Right ventricle myocardium superior (tissue), 1 donor: ENCODE data around the gene ARMH3. TPM values are rescaled to one million over a fixed set of nuclear protein-coding genes. Genes with fewer than 3 reads are reported as not detected.

Experiments
- ATAC-seq: fragments of 200-7000 bp; cut with Tn5 transposase; one replicate; pipeline ENCODE4 v1.9.1; 2020; ENCODE audit warnings: mild to moderate bottlenecking; ENCODE audit not compliant: poor library complexity
- DNase-seq: peaks from one replicate; pipeline ENCODE4 v3.0.0-alpha.2; 2020
- intact Hi-C: fragments of 100-400 bp; cut with DNase I; formaldehyde crosslinking; loops from one replicate; pipeline ENCODE4 v1.11.2; 2022
- total RNA-seq: library from RNA; stranded (reverse); fragmentation: NEBNext Ultra II Directional; extraction: Animal tissue kit (Norgen Biotek cat#: 25700); gene quantifications from one replicate; pipeline ENCODE4 v1.2.1, GENCODE V29; 2021
- donor health status: DM: no; HTN: yes; CAD: no; lungs with severe emphysema.

Gene ARMH3
- total RNA-seq, 1 donor from 2014 or later: 55.1 TPM

- ATAC-seq (peak; percentile 87), DNase-seq (no peak)
- intact Hi-C loops: loop anchor here (10.0 kb wide), 1 partner anchor 117 kb away; the partner anchor contains the start of gene KCNIP2
Measured at GRCh38 chr10:101961591-101962498, 94.1 kb downstream of the ARMH3 start.

- DNase-seq: no peak
- ATAC-seq: peak; percentile 10
- intact Hi-C loops: loop anchor here (10.0 kb wide), 1 partner anchor 116 kb away; the partner anchor contains the start of gene KCNIP2
Measured at GRCh38 chr10:101960879-101961395, 95.0 kb downstream of the ARMH3 start.

DNA sequence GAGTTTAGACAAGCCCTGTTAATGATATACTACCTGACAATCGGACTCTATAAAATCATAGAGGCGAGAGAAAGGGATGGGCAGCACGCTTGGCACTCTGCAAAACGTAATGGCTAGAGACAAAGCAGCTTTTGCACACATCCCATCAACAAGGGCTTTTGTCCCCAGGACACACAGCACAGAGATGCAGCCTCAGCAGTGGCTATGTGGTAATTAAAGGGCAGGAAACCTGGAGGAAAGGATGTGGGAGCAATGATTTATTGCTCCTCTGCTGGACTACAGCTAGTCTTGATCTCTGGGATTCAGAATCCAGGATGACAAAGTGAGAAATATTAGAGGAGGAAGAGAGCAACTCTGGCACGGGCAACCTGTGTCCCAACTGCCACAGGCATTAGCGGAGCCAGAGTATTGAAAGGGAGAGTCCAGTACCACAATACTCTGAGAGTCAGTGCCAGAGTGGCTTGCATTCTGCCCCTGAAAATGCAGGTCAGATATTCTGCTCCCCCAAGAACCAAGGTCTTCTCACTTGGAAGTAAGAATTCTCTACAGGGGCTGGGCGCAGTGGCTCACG is 96.5 kb downstream of the ARMH3 start:
- intact Hi-C loops: no loop called here
- ATAC-seq: peak; percentile 19
- DNase-seq: no peak

DNA sequence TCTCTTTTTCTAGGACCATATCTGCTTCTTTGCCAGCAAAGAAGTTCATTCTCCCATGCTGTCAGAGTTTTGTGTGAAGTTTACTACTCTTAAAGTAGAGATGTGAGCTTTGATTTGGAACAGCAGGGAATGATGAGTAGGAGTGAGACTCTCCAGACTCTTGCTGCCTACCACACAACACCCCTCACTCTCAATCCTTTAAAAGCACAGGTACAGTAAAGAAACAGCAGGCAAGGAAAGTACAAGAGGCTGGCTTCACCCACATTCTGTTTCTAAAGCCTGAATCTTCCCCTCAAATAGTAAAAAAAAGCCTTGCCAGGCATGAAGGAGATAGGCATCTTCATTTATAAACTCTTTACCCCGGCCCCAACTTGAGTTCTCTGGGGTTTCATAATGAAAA is 97.3 kb downstream of the ARMH3 start:
- DNase-seq: no peak
- intact Hi-C loops: no loop called here
- no peak for ATAC-seq

- no peak for ATAC-seq
- intact Hi-C loops: no loop called here
- DNase-seq: no peak
Measured at GRCh38 chr10:101956898-101957297, 99.1 kb downstream of the ARMH3 start.

DNA sequence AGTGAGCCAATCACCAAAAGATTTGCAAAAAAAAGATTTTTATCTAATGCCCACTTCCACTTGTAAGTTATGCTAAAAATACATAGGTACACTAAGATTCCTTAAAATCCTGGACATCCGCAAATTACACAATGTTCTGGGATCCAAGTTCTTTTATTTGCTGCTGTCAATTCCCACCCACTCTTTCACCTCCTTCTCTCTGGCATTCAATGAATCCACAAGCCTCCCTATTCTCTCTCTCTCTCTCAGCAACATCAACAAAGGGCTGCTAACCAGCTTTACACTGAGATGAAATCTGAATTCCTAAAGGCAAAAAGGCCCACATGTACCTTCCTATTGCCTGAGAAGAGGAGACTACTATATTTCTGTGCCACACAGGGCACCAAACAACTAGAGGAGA is 99.9 kb downstream of the ARMH3 start:
- DNase-seq (no peak), ATAC-seq (no peak)
- intact Hi-C loops: no loop called here

- ATAC-seq: no peak
- DNase-seq: no peak
- intact Hi-C loops: no loop called here
Measured at GRCh38 chr10:101952191-101952590, 103.8 kb downstream of the ARMH3 start.

- DNase-seq (no peak), ATAC-seq (no peak)
- intact Hi-C loops: no loop called here
Measured at GRCh38 chr10:101950213-101950612, 105.8 kb downstream of the ARMH3 start.

- ATAC-seq (no peak), DNase-seq (no peak)
- intact Hi-C loops: no loop called here
Measured at GRCh38 chr10:101941871-101942270, 114.1 kb downstream of the ARMH3 start.

- intact Hi-C loops: no loop called here
- ATAC-seq: no peak
- DNase-seq: no peak
Measured at GRCh38 chr10:101940916-101941315, 115.1 kb downstream of the ARMH3 start.

GRCh38 chr10:101939729-101940128 is 116.2 kb downstream of the ARMH3 start:
- DNase-seq (no peak), ATAC-seq (peak; percentile 54)
- intact Hi-C loops: no loop called here

DNA sequence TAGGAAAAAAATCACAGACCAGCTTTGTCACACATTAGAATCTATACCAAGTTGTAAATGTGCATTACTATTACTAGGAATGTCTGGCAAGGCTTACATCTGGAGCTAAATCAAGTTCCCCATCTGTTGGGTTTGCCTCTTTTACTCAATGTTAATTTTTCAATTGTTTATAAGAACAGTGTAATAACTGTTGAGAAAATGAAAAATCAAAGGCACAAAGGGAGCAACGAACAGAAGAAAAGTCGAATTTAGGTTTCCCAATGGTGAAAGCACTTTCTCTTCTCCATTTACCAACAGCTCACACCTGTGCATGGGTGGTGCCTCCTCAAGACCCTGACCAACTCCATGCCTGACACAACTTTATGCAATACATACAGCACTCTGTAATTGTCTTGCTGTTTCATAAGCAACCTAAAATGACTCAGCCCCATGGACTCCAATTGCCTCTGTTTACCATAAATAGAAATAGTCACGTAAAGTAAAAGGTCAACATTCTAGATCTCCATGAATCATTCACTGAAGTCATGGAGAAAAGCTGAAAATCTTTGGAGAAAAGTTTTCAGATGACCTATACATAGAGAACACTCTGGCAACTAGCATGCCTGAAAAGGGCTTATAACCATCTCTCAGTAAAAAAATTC is 116.8 kb downstream of the ARMH3 start:
- ATAC-seq (peak; percentile 50), DNase-seq (no peak)
- intact Hi-C loops: no loop called here

DNA sequence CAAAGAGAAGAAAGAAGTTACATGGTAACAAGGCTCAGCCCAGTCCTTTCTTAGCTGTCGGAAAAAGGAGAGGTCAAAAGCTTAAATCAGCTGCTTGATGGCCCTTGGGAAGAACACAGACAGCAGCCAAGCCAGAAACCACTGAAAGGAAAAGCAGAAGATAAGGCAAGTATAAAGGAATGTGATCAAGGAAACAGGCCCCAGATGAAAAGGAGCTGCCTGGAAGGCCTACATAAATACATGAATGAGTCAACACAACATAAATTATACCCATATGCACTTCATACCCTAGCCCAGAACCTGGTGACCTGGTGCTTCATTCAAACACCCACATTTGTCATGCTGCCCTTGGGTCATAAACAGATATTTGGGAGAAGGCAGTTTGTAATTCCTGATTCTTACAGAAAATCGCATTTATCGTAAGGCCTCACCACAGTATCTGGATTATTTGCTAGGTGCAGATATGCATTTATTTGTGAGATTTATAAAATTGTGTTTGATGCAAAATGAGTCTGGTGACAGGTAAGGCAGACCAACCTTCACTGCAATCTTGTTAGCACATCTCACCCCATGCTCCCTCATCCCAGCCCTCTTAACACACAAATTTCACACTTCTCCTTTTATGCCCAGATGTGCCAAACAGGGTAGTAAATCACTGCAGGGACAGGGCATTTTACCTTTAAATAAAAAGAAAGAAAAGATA is 117.5 kb downstream of the ARMH3 start:
- ATAC-seq: no peak
- intact Hi-C loops: no loop called here
- DNase-seq: no peak

GRCh38 chr10:101935431-101935830 is 120.5 kb downstream of the ARMH3 start:
- ATAC-seq (no peak), DNase-seq (no peak)
- intact Hi-C loops: no loop called here

GRCh38 chr10:101934686-101935305 is 121.2 kb downstream of the ARMH3 start:
- intact Hi-C loops: no loop called here
- ATAC-seq (no peak), DNase-seq (no peak)

DNA sequence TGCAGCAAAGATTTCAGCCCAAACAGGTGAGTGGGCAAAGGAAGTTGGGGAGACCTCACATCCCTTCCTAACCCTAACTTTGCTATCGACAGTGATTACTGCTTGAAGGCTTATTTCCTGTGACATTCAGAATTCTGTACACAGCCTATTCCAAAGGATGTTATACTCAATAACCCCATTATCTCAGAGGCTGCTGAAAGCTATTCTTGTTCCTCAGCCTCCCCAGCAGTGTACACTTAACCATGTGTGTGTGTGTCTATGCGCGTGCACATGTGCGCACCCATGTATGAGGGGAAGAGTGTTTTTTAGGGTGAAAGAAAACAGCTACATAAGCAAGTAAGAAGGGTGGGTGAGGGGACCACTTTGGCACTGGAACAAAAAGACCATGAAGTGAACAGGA is 122.0 kb downstream of the ARMH3 start:
- ATAC-seq: no peak
- no peak for DNase-seq
- intact Hi-C loops: no loop called here

DNA sequence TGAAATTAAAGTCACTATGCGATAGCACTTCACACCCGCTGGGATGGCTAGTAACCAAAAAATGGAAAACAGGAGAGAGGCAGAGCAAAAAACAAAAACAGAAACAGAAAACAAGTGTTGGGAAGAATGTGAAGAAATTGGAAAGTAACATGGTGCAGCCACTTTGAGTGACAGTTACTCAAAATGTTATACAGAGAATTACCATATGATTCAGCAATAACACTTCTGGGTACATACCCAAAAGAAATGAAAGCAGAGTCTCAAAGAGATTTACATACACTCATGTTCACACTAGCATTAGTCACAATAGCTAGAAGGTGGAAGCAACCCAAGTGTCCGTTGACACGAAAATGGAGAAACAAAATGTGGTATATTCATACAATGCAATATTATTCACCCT is 123.8 kb downstream of the ARMH3 start:
- ATAC-seq: no peak
- no peak for DNase-seq
- intact Hi-C loops: no loop called here

DNA sequence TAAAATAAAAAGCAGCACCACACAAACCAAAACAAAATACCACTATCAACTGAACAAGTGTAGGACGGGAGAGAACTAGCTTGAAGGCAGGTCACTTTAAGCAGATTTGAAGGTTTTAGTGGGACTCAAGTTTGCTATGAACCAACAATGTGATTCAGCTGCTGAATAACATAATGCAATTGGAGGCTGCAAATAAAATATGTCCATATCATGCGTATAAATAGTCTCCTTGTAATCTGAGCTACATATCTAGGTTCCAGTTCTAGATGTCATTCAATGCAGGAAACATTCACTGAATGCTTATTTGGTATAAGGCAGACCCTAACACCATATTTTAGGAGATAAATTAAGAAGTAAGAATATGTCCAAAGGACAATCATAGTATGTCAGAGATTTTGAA is 130.9 kb downstream of the ARMH3 start:
- intact Hi-C loops: no loop called here
- DNase-seq (no peak), ATAC-seq (no peak)

DNA sequence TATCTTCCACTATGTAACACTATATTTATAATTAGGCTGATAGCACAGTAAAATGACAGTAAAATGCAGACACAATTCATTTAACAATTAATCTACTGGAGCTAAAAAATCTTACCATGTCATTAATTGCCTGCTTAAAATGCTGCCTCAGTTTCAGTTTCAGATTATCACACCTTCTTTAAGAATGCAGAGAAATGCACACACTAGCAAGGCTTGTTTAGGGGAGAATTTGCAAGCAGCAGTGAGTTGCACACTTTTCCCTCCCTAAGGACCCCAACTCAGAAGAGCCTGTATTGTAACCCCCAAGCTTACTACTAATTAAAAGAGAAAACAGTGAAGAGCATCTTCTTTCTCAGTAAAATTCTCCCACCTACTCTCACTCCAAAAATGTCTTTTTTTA is 132.7 kb downstream of the ARMH3 start:
- no peak for ATAC-seq
- intact Hi-C loops: no loop called here
- DNase-seq: no peak
